Effector CD4-positive, alpha-beta T cell (primary cell): ENCODE measurements around the gene TBC1D22A.

Experiments used
- DNase-seq: peaks from one replicate; pipeline ENCODE4 v3.0.0-alpha.2; 2020

Gene TBC1D22A

GRCh38 chr22:46936378-46936903, 174.0 kb downstream of the TBC1D22A start:
- no peak for DNase-seq

GRCh38 chr22:46937185-46937584, 174.7 kb downstream of the TBC1D22A start:
- DNase-seq: no peak

GRCh38 chr22:46937939-46938338, 175.5 kb downstream of the TBC1D22A start:
- DNase-seq: no peak

- DNase-seq: no peak
These were observed 179.7 kb downstream of the TBC1D22A start for GRCh38 chr22:46941968-46942798.

- no peak for DNase-seq
These were observed 180.6 kb downstream of the TBC1D22A start for GRCh38 chr22:46942799-46943785.

- DNase-seq: no peak
These were observed 183.0 kb downstream of the TBC1D22A start for GRCh38 chr22:46945481-46945880.

DNA sequence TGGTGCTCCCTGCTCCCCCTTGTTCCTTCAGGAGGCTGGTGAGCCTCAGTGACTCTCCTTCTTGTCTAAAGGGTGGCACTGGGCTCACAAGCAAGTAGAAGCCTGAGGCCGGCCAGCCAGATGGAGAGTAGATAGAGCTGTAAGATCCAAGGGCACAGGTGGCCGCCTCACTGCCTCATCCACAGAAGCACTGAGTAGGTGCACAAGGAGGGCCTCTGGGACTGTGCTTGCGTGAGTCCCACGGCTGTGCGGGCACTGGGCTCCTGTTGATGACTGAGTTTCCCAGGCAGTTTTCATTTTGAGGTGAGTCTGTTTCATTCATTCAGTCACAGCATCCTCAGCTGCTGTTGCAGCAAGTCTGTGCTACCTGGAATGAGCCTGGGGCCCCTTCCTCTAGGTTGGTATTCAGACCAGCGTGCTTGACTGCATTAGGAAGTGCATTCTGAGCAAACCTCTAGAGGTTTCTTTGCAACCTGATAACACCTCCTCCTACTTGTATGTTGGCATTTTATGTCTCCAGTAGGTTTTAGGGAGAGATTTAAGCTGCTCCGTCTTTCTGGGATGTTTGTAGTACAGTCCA, 184.0 kb downstream of the TBC1D22A start:
- DNase-seq: no peak

DNA sequence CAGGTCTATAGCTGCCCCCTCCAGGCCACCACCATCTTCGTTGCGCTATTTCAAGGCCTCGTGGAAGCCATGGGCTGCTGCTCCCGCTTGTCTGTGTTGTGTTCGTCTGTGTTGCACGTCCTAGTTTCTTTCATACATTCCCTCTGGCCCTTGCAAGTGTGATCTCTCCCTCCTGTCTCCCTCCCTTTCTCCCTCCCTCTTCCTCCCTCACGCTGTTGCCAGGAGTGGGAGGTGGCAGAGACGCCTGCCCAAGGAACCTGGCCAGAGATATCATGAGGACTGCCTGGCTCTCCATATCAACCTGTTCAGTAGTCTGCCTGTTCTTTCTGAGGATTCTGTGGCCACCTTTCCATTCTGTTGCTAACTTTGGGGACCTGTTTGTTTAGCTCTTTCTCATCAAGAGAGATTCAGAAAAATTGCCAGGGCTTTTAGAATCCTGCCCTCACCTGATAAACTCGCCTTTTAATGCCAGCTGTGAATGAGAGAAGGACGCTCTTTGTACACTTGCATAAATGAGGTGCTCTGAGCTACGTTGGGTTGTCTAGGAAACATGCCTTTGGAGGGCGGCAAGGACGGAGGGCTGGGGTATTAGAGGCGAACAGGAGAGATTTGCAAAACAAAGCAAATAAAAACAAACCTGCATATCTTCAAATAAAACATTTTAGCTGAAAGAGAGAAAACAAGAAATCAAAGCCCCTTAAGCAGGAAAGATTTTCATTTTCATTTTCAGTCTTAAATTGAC, 185.2 kb downstream of the TBC1D22A start:
- DNase-seq: no peak

- DNase-seq: no peak
These were observed 186.1 kb downstream of the TBC1D22A start for GRCh38 chr22:46948411-46949144.

GRCh38 chr22:46951350-46951749, 188.9 kb downstream of the TBC1D22A start:
- no peak for DNase-seq

DNA sequence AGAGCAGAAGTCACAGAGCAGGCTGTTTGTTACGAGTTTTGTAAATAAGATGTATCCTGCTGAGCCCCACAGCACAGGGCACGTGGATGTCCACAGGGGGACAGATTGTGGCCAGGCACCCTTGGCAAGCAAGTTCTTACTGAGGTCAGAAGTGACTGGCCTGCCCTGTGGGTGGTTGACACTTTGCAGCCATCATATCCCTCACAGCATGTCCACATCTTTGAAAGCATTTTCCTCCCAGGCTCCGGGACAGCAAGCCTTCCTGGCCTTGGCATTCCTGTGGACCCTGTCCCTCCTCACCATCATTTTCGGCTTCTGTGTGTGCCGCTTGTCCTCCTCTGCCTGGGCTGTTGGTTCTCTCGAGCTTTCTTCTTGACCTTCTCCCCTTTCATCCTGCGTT, 189.5 kb downstream of the TBC1D22A start:
- DNase-seq: no peak

DNA sequence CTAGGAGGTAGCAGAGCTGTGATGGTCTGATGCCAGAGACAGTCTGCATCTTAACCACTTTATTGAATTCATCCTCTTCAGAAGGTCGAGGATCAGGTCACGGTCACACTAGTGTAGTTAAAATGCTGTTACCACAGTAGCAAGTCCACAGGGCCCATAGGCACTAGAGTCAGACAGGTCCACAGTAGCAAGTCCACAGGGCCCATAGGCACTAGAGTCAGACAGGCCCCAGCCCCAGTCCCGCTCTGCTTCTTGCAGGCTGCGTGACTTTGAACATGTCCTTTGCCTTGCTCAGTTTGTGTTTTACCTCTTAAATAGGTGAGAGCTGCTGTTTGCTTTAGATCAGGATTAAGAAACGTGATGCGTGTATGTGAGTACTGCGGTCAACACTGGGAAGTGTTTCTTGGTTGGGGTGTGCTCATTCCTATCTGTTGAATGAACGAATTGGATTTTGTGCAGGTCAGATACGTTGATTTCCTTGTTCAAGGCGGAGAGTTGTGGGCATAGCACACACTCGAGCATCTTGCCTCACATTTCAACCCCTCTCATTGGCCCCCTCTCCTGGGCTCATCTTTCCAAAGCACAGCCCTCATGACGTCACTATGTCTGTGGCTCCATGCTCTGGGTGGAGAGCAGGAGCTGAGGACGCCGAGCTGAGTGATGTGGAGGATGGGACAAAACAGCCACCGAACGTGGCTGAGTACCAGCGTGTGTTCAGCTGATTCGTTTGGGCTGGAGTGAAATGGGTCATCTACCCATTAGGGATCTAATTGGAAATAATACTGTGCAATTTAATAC, 191.7 kb downstream of the TBC1D22A start:
- no peak for DNase-seq

- no peak for DNase-seq
These were observed 192.3 kb downstream of the TBC1D22A start for GRCh38 chr22:46954781-46955180.

- no peak for DNase-seq
These were observed 194.2 kb downstream of the TBC1D22A start for GRCh38 chr22:46956498-46957215.

DNA sequence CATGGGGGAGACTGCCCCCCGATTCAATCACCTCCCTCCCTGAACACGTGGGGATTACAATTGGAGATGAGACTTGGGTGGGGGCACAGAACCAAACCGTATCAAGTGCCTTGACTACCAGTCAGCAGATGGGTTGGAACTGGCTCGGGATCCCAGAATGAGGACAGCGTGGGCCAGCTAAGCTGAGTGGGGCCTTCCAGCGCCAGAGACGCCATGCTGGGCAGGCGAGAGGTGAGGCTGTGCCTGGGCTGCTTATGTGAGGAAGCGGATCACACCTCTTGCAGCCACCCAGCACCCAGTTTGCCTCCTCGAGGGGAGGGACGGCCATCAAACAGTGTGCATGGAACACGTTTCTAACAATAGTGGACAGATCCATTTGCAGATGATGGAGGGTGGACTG, 195.1 kb downstream of the TBC1D22A start:
- no peak for DNase-seq

DNA sequence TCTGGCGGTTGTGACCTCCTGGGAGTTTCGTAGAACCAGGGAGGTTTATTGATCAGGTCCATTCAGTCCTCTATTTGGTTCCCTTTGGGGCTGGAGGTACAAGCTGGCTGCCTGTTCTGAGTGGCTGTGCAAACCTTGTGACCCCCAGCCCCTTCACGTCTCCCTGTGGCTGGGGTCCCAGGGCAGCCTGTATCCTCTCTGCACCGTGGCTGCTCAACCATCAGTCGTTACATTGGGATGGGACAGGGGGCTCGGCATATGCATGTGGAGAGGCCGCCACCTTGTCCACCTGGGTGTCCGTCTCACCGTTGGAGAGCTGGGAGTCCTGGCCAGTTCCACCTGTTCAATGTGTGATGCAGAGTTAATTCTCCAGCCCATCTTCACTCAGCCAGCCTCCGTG, 195.7 kb downstream of the TBC1D22A start:
- no peak for DNase-seq

- DNase-seq: no peak
These were observed 196.2 kb downstream of the TBC1D22A start for GRCh38 chr22:46958658-46959057.

DNA sequence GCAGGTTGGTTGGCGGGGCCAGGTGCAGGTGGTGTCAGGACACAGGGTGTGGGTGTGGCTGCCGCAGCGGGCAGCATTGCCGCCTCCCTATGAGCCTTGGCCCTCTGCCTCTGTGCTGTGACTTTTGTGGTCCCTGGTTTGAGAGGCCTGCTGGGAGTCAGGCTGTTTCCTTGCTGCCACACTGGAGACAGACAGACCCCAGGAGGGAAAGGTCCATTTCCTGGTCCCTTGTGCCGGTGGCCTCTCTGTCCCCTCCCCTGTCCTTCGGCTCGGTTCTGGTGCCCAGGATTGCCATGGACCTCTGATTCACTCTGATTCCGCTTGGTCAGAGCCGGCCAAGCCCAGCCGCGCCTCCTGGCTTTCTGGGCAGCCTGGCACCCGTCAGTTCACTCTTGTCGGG, 196.9 kb downstream of the TBC1D22A start:
- DNase-seq: no peak

- no peak for DNase-seq
These were observed 199.3 kb downstream of the TBC1D22A start for GRCh38 chr22:46961591-46962295.
